Smooth muscle cell (in vitro differentiated cells): ENCODE measurements around the gene TNIP1. TPM values are rescaled to one million over a fixed set of nuclear protein-coding genes. Genes with fewer than 3 reads are reported as not detected.

Source experiments
- DNase-seq: peaks from one replicate; lab custom pipeline; 2025; ENCODE audit not compliant: unreplicated experiment; lab: John Stamatoyannopoulos, UW
- H2AFZ ChIP-seq: fragments of 200-600 bp; sonication (generic); 2 replicates; pipeline ENCODE4 v1.6.0; 2016; ENCODE audit warnings: antibody characterized with exemption, low read depth, mild to moderate bottlenecking
- H3F3A ChIP-seq: fragments of 200-600 bp; sonication (generic); 2 replicates; pipeline ENCODE4 v1.6.0; 2017; ENCODE audit warnings: antibody characterized with exemption, low read depth
- H3K27ac ChIP-seq: fragments of 200-600 bp; sonication (generic); 2 replicates; pipeline ENCODE4 v1.5.1; 2016; ENCODE audit warnings: low read depth, mild to moderate bottlenecking
- H3K27me3 ChIP-seq: fragments of 200-600 bp; sonication (generic); 2 replicates; pipeline ENCODE4 v1.6.1; 2016; ENCODE audit warnings: low read depth, mild to moderate bottlenecking
- H3K36me3 ChIP-seq: fragments of 200-600 bp; sonication (generic); 2 replicates; pipeline ENCODE4 v1.5.1; 2016; ENCODE audit warnings: low read depth
- H3K4me1 ChIP-seq: fragments of 200-600 bp; sonication (generic); 2 replicates; pipeline ENCODE4 v1.5.1; 2016; ENCODE audit warnings: low read depth
- H3K4me2 ChIP-seq: fragments of 200-600 bp; sonication (generic); 2 replicates; pipeline ENCODE4 v1.6.0; 2016; ENCODE audit warnings: mild to moderate bottlenecking
- H3K4me3 ChIP-seq: fragments of 200-600 bp; sonication (generic); 2 replicates; pipeline ENCODE4 v1.5.1; 2016; ENCODE audit warnings: mild to moderate bottlenecking
- H3K79me2 ChIP-seq: fragments of 200-600 bp; sonication (generic); 2 replicates; pipeline ENCODE4 v1.6.0; 2016; ENCODE audit warnings: low read depth, mild to moderate bottlenecking
- H3K9ac ChIP-seq: fragments of 200-600 bp; sonication (generic); 2 replicates; pipeline ENCODE4 v1.6.0; 2016; ENCODE audit warnings: low read depth
- H3K9me3 ChIP-seq: fragments of 200-600 bp; sonication (generic); replicated peaks from 2 replicates; pipeline ENCODE4 v1.5.1; 2016; ENCODE audit warnings: low read depth
- H4K20me1 ChIP-seq: fragments of 200-600 bp; sonication (generic); 2 replicates; pipeline ENCODE4 v1.6.0; 2016; ENCODE audit warnings: low read depth
- WGBS: methylation state at CpG from one replicate; pipeline ENCODE4 v1.1.7; 2016; ENCODE audit warnings: low lambda C conversion rate; 5-methylcytosine and 5-hydroxymethylcytosine counted together
- polyA plus RNA-seq: library from polyadenylated mRNA; unstranded; fragments of >200 nt; fragmentation: Nextera tagmentation; extraction: Ambion mirVana; gene quantifications from 2 replicates; pipeline ENCODE4 v1.2.1, GENCODE V29; 2016
- total RNA-seq: library from RNA; depleted of rRNA; stranded (reverse); fragments of >200 nt; gene quantifications from 2 replicates; pipeline ENCODE4 v1.2.3, GENCODE V29; 2014
- TF ChIP-seq, protein P1 (sequence below): fragments of 200-600 bp; sonication (generic); IDR thresholded peaks from 2 replicates; pipeline ENCODE4 v1.5.1; 2017; ENCODE audit warnings: borderline replicate concordance, mild to moderate bottlenecking, antibody characterized with exemption; ENCODE audit not compliant: insufficient read depth, poor library complexity, severe bottlenecking

Gene TNIP1
- total and polyA plus RNA-seq, 2 experiments from 2014 or later, result 51.4 to 73.7 TPM

DNA sequence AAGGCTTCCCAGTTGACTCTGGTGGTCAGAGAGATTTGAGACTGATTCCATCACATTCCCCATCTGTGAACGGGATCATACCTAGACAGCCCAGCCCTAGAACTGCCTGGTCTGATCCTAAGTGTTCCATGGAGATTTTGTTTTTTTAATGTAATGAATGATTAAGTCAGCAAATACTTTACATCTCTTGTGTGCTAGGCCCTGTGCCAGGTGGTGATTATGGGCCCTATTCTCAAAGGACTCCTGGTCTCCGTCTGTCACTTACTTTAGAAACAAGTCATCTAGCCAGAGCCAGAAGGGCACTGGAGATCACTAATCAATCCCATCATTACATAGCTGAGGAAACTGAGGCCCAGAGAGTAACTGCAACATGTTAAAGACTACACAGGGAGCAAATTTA lies 61.5 kb downstream of the TNIP1 start:
- Histone ChIP-seq H3K9me3 (no peaks in the 10 kb centered on the region), H3K36me3 (no peaks in the 10 kb centered on the region), H4K20me1 (no peaks in the 10 kb centered on the region), H3K9ac (no peak overlapping the region), H3K79me2 (no peaks in the 10 kb centered on the region), H2AFZ (no peak overlapping the region), H3K4me2 (no peak overlapping the region), H3K4me3 (no peak overlapping the region), H3F3A (peaks cover 6% of the 10 kb centered on the region), H3K27me3 (no peaks in the 10 kb centered on the region), H3K4me1 (no peaks in the 10 kb centered on the region), H3K27ac (no peak overlapping the region)
- no peak for DNase-seq
- TF ChIP-seq, protein P1, sequence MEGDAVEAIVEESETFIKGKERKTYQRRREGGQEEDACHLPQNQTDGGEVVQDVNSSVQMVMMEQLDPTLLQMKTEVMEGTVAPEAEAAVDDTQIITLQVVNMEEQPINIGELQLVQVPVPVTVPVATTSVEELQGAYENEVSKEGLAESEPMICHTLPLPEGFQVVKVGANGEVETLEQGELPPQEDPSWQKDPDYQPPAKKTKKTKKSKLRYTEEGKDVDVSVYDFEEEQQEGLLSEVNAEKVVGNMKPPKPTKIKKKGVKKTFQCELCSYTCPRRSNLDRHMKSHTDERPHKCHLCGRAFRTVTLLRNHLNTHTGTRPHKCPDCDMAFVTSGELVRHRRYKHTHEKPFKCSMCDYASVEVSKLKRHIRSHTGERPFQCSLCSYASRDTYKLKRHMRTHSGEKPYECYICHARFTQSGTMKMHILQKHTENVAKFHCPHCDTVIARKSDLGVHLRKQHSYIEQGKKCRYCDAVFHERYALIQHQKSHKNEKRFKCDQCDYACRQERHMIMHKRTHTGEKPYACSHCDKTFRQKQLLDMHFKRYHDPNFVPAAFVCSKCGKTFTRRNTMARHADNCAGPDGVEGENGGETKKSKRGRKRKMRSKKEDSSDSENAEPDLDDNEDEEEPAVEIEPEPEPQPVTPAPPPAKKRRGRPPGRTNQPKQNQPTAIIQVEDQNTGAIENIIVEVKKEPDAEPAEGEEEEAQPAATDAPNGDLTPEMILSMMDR, result no peak
- 84% methylated on average over 2 of the region's 2 CpGs for WGBS

DNA sequence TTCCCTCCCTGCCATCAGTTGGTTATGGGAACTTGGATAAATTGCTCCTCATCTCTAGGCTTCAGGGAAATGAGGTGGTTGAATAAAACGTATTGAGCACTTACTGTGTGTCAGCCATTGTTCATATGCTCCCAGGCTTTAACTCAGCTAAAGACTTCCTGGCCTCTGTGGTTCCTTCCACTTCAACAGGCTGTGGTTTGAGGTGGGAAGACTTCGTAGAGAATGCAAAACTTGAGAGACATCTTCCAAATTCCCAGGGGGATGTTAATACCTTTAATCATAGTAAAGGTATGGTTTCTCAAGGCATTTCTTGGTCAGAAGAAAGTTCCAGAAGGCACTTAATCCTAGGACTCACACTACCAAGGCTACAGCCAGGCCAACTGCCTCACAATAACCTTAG lies 62.0 kb downstream of the TNIP1 start:
- no peaks in the 10 kb centered on the region for H4K20me1 ChIP-seq
- H3K36me3 ChIP-seq, result no peaks in the 10 kb centered on the region
- WGBS, result 66% methylated on average over 2 of the region's 2 CpGs
- no peak overlapping the region for H3K4me2 ChIP-seq
- no peak overlapping the region for H3K27ac ChIP-seq
- no peak overlapping the region for H2AFZ ChIP-seq
- H3K4me1 ChIP-seq, result no peaks in the 10 kb centered on the region
- no peak overlapping the region for H3K9ac ChIP-seq
- peaks cover 6% of the 10 kb centered on the region for H3F3A ChIP-seq
- no peak overlapping the region for H3K4me3 ChIP-seq
- no peak for DNase-seq
- TF ChIP-seq, protein P1, result no peak
- H3K27me3 ChIP-seq, result no peaks in the 10 kb centered on the region
- no peaks in the 10 kb centered on the region for H3K9me3 ChIP-seq
- no peaks in the 10 kb centered on the region for H3K79me2 ChIP-seq

DNA sequence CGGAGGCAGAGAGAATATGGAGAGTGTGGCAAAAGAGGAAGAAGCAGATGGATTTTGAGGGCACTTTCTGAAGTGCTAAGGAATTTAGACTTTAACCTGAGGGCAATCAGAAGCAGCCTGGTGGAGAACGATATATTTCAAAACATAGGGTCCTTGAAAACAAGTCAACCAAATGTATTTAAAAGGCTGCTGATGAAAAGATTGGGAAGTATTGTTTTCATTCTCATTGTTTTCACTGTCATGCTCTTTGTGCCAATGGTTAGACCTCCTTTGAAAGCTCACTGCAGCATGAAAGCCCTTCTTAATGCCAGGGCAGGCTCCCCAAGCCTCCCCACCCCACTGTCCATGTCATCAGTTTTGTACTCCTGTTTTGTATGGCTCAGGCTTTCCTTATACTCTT lies 62.9 kb downstream of the TNIP1 start:
- H3K9me3 ChIP-seq, result no peaks in the 10 kb centered on the region
- H3K36me3 ChIP-seq, result no peaks in the 10 kb centered on the region
- no peak overlapping the region for H2AFZ ChIP-seq
- H4K20me1 ChIP-seq, result no peaks in the 10 kb centered on the region
- no peaks in the 10 kb centered on the region for H3K79me2 ChIP-seq
- H3F3A ChIP-seq, result peaks cover 6% of the 10 kb centered on the region
- H3K9ac ChIP-seq, result no peak overlapping the region
- H3K27me3 ChIP-seq, result no peaks in the 10 kb centered on the region
- H3K4me1 ChIP-seq, result no peaks in the 10 kb centered on the region
- no peak overlapping the region for H3K27ac ChIP-seq
- no peak overlapping the region for H3K4me2 ChIP-seq
- no peak overlapping the region for H3K4me3 ChIP-seq
- WGBS, result 94% methylated on average over 2 of the region's 2 CpGs
- TF ChIP-seq, protein P1, result no peak
- no peak for DNase-seq

DNA sequence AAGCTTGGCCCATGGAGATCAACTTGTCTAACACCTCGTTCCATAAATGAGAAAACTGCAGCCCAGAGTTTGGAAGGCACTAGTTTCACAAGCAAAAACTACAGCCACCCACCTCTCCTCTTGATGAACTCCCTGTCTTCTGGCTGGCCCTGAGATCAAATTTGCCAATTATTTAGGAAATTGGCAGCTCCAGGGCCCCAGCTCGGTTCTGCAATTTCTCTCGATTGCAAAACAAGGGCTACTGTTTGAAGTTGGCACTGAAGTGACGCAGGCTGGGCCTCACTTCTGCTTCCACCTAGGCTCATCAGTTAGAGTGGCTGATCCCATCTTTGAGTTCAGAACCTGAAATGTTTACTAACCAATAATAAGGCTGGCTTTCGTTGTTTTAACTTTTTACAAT lies 64.1 kb downstream of the TNIP1 start:
- H3K27ac ChIP-seq, result no peak overlapping the region
- H3F3A ChIP-seq, result peaks cover 6% of the 10 kb centered on the region
- H3K36me3 ChIP-seq, result no peaks in the 10 kb centered on the region
- no peak overlapping the region for H3K4me3 ChIP-seq
- H3K27me3 ChIP-seq, result no peaks in the 10 kb centered on the region
- H3K79me2 ChIP-seq, result no peaks in the 10 kb centered on the region
- no peaks in the 10 kb centered on the region for H3K4me1 ChIP-seq
- H3K9ac ChIP-seq, result no peak overlapping the region
- H4K20me1 ChIP-seq, result no peaks in the 10 kb centered on the region
- H3K4me2 ChIP-seq, result no peak overlapping the region
- TF ChIP-seq, protein P1, result no peak
- no peak for DNase-seq
- WGBS, result 92% methylated on average over 5 of the region's 5 CpGs
- H2AFZ ChIP-seq, result no peak overlapping the region
- H3K9me3 ChIP-seq, result no peaks in the 10 kb centered on the region
